MCF 10A (cell line): ENCODE results near the gene ITGAD. TPM values are rescaled to one million over a fixed set of nuclear protein-coding genes. Genes with fewer than 3 reads are reported as not detected.
"Not testable (repeated sequence)": the region's sequence is repeated elsewhere in the genome, so short reads cannot be mapped to it uniquely, and the experiment has no call there.

Experiments
- BruUV-seq: library from RNA; stranded (reverse); fragments of 400-500 nt; replicated peaks from 2 replicates; lab custom pipeline; 2021; lab: Mats Ljungman, UMichigan
- CTCF ChIA-PET: fragments of 300-600 bp; sonication (Branson Sonifier 250); formaldehyde crosslinking; extraction: SDS; loops from one replicate; lab custom pipeline; 2021; ENCODE audit warnings: antibody characterized with exemption, inconsistent platforms; lab: Yijun Ruan, JAX
- POLR2A ChIA-PET: fragments of 300-600, 350-650 bp; sonication (Branson Sonifier 250); formaldehyde crosslinking; extraction: SDS; loops from one replicate; lab custom pipeline; 2020; ENCODE audit warnings: antibody characterized with exemption, inconsistent platforms; lab: Yijun Ruan, JAX
- DNase-seq: peaks from one replicate; pipeline ENCODE4 v3.0.0-alpha.2; 2018; ENCODE audit not compliant: unreplicated experiment
- H3K27ac Mint-ChIP-seq: one replicate; pipeline ENCODE4 v1.8.0; 2022; ENCODE audit warnings: mild to moderate bottlenecking, low read depth, mixed read lengths; ENCODE audit not compliant: unreplicated experiment
- H3K27me3 Mint-ChIP-seq: one replicate; pipeline ENCODE4 v1.8.0; 2022; ENCODE audit warnings: mixed read lengths; ENCODE audit not compliant: insufficient read depth, unreplicated experiment
- H3K36me3 Mint-ChIP-seq: one replicate; pipeline ENCODE4 v1.8.0; 2022; ENCODE audit warnings: mild to moderate bottlenecking, moderate library complexity, mixed read lengths; ENCODE audit not compliant: insufficient read depth, unreplicated experiment
- H3K4me1 Mint-ChIP-seq: one replicate; pipeline ENCODE4 v1.8.0; 2022; ENCODE audit warnings: mixed read lengths; ENCODE audit not compliant: insufficient read depth, unreplicated experiment
- H3K4me3 Mint-ChIP-seq: one replicate; pipeline ENCODE4 v1.8.0; 2022; ENCODE audit warnings: mild to moderate bottlenecking, moderate library complexity, mixed read lengths; ENCODE audit not compliant: unreplicated experiment
- H3K9me3 Mint-ChIP-seq: one replicate; pipeline ENCODE4 v1.8.0; 2022; ENCODE audit warnings: mixed read lengths; ENCODE audit not compliant: unreplicated experiment
- CTCF ChIP-seq: fragments of 200-600 bp; IDR thresholded peaks from one replicate; pipeline ENCODE4 v1.8.0; 2022; ENCODE audit warnings: antibody characterized with exemption, mild to moderate bottlenecking; ENCODE audit not compliant: unreplicated experiment
- intact Hi-C: fragments of 100-400 bp; cut with micrococcal nuclease; formaldehyde crosslinking; loops from 2 replicates; pipeline ENCODE4 v1.14.1; 2022
- total RNA-seq: library from RNA; stranded (reverse); gene quantifications from 2 replicates; pipeline ENCODE4 v1.2.3, GENCODE V29; 2022

The ITGAD gene
- total RNA-seq, 1 experiment from 2014 or later: not detected

GRCh38 chr16:31440516-31441184 is 47.5 kb downstream of the ITGAD start:
- Mint-ChIP-seq H3K4me1 (peaks cover 12% of the 10 kb centered on the region), H3K36me3 (peaks cover 5% of the 10 kb centered on the region), H3K9me3 (no peaks in the 10 kb centered on the region), H3K4me3 (no peak overlapping the region), H3K27me3 (no peaks in the 10 kb centered on the region), H3K27ac (no peak overlapping the region)
- no TSS peak for BruUV-seq
- no peak for TF ChIP-seq CTCF
- ChIA-PET POLR2A (interaction anchor here (0.8 to 2.4 kb wide), 3 partner anchors 11 to 261 kb away, joined by 4 to 9 read pairs (median 5); partner anchors contain the start of gene FUS), CTCF (interaction anchor here (0.6 to 7.0 kb wide), 5 partner anchors 11 to 385 kb away, joined by 3 to 65 read pairs (median 6); partner anchors contain the start of gene ARMC5)
- no peak for DNase-seq
- intact Hi-C loops: loop anchor here (5.0 kb wide), 1 partner anchor 258 kb away; the partner anchor contains the start of gene FUS

- Mint-ChIP-seq H3K27ac (no peak overlapping the region), H3K4me1 (peaks cover 12% of the 10 kb centered on the region), H3K9me3 (no peaks in the 10 kb centered on the region), H3K4me3 (peak overlapping the region; percentile 87), H3K36me3 (peaks cover 5% of the 10 kb centered on the region), H3K27me3 (no peaks in the 10 kb centered on the region)
- DNase-seq: no peak
- ChIA-PET CTCF (interaction anchor here (0.6 to 7.0 kb wide), 20 partner anchors 11 to 488 kb away, joined by 3 to 65 read pairs (median 4); partner anchors contain the start of genes ARMC5 and HSD3B7), POLR2A (interaction anchor here (1.0 to 4.7 kb wide), 4 partner anchors 11 to 262 kb away, joined by 4 to 30 read pairs (median 17); partner anchors contain the start of genes ARMC5 and FUS)
- intact Hi-C loops: loop anchor here (2.0 to 5.0 kb wide), 3 partner anchors 55 to 260 kb away; partner anchors contain the start of gene FUS
- TF ChIP-seq CTCF: no peak
- TSS peak; percentile 23 for BruUV-seq
These were observed 48.8 kb downstream of the ITGAD start for GRCh38 chr16:31441956-31442355.

- H3K27ac Mint-ChIP-seq, BruUV-seq, H3K36me3 Mint-ChIP-seq, DNase-seq, H3K9me3 Mint-ChIP-seq, H3K27me3 Mint-ChIP-seq, H3K4me3 Mint-ChIP-seq, intact Hi-C loops: not testable (repeated sequence)
- ChIA-PET CTCF (interaction anchor here (0.6 to 7.0 kb wide), 5 partner anchors 13 to 303 kb away, joined by 3 to 65 read pairs (median 5); partner anchors contain the start of gene ARMC5), POLR2A (interaction anchor here (1.4 to 4.7 kb wide), 3 partner anchors 9 to 372 kb away, joined by 3 to 30 read pairs (median 4); partner anchors contain the start of genes ARMC5, ZNF646 and ZNF668)
- H3K4me1 Mint-ChIP-seq: peaks cover 12% of the 10 kb centered on the region
These were observed 52.8 kb downstream of the ITGAD start for GRCh38 chr16:31445931-31446330.

- no peak for TF ChIP-seq CTCF
- DNase-seq: no peak
- ChIA-PET CTCF (interaction anchor here (0.6 to 2.9 kb wide), 23 partner anchors 8 to 465 kb away, joined by 3 to 26 read pairs (median 4); partner anchors contain the start of gene ZNF843), POLR2A (interaction anchor here (0.7 to 4.8 kb wide), 13 partner anchors 8 to 497 kb away, joined by 3 to 29 read pairs (median 10); partner anchors contain the start of genes ARMC5, FUS, KAT8 and RUSF1)
- BruUV-seq: no TSS peak
- Mint-ChIP-seq H3K4me1 (peaks cover 21% of the 10 kb centered on the region), H3K4me3 (no peak overlapping the region), H3K9me3 (no peaks in the 10 kb centered on the region), H3K27me3 (no peaks in the 10 kb centered on the region), H3K27ac (peak overlapping the region; percentile 94), H3K36me3 (no peaks in the 10 kb centered on the region)
- intact Hi-C loops: loop anchor here (5.0 to 10.0 kb wide), 2 partner anchors 244 to 419 kb away; partner anchors contain the start of gene STX4
These were observed 58.1 kb downstream of the ITGAD start for GRCh38 chr16:31451201-31451600.
